ENCODE measurements around the gene PHF19.

DNA sequence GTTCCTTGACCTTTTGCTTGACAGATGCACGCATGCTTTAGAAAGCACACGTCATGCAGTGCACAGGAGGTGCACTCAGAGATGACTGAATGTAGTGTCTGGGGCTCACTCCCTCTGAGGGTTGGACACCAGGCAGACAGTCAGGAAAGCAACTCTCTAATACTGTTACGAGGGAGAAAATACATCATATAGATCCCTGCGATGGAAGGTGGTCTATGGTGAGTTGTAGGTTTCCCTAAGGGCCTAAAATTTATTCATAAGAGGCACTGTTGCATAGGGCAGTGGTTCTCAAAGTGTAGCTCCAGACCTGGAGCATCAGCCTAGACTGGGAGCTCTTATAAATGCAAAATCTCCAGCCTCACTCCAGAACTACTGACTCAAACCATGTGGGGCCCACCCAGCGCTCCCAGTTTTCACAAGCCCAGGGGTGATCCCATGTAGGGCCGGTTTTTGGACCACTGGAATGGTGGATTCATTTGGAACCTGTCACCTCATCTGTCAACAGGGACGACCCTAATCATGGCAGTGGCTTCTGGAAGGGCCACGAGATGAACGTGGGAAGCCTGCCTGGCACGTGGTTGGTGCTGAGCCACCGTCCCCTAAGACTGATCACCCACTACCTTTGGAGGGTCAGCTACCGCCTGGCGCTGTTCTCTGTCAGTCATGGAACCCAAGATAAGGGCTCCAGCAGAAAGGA, 16.8 kb upstream of the PHF19 start:
- TF ChIP-seq CTCF (IDR thresholded peaks at IDR 0.05) (no peak), POLR2A (IDR thresholded peaks at IDR 0.05) (no peak), POLR2AphosphoS5 (IDR thresholded peaks at IDR 0.05) (no peak), EP300 (IDR thresholded peaks at IDR 0.05) (no peak)
